ENCODE results near the gene ALMS1. TPM values are rescaled to one million over a fixed set of nuclear protein-coding genes. Genes with fewer than 3 reads are reported as not detected.
"Not testable (repeated sequence)": the region's sequence is repeated elsewhere in the genome, so short reads cannot be mapped to it uniquely, and the experiment has no call there.

Gene ALMS1
- total and polyA plus RNA-seq, 9 donors = 12.8 to 53.4 (median 46.9) TPM

- 96 to 100% (median 100%) methylated on average over 1 of the region's 1 CpG for WGBS, 3 donors
- H3K9me3 ChIP-seq = no peaks in the 10 kb centered on the region
- no peak overlapping the region for H3K27ac ChIP-seq
- H3K4me1 ChIP-seq (ENCODE audit: insufficient read depth) = no peaks in the 10 kb centered on the region
- H3K27me3 ChIP-seq = no peaks in the 10 kb centered on the region
- intact Hi-C loops (cut with DNase I) = no loop called here
- DNase-seq = no peak
- no peaks in the 10 kb centered on the region for H3K36me3 ChIP-seq
- TF ChIP-seq EP300 (IDR thresholded peaks at IDR 0.05) = no peak
- no peak for TF ChIP-seq CTCF (IDR thresholded peaks at IDR 0.05)
- TF ChIP-seq POLR2A (IDR thresholded peaks at IDR 0.05) = no peak
- H3K4me3 ChIP-seq = no peak overlapping the region
Measured at GRCh38 chr2:73528688-73529087, 143.1 kb downstream of the ALMS1 start.

- H3K9me3 ChIP-seq; H3K27ac ChIP-seq; DNase-seq; H3K4me3 ChIP-seq; H3K27me3 ChIP-seq; H3K36me3 ChIP-seq; intact Hi-C loops (cut with DNase I); H3K4me1 ChIP-seq (ENCODE audit: insufficient read depth): not testable (repeated sequence)
- 95 to 99% (median 98%) methylated on average over 4 of the region's 4 CpGs for WGBS, 3 donors
Measured at GRCh38 chr2:73530773-73531172, 145.1 kb downstream of the ALMS1 start.

GRCh38 chr2:73532381-73532780 is 146.7 kb downstream of the ALMS1 start:
- 89 to 100% (median 100%) methylated on average over 1 of the region's 1 CpG for WGBS, 3 donors
- intact Hi-C loops (cut with DNase I) = no loop called here
- DNase-seq = no peak
- no peaks in the 10 kb centered on the region for H3K36me3 ChIP-seq
- peaks cover 2% of the 10 kb centered on the region for H3K4me1 ChIP-seq (ENCODE audit: insufficient read depth)
- H3K27ac ChIP-seq = no peak overlapping the region
- TF ChIP-seq CTCF (IDR thresholded peaks at IDR 0.05) (no peak), EP300 (IDR thresholded peaks at IDR 0.05) (no peak), POLR2A (IDR thresholded peaks at IDR 0.05) (no peak)
- H3K9me3 ChIP-seq = no peaks in the 10 kb centered on the region
- H3K4me3 ChIP-seq = no peak overlapping the region
- no peaks in the 10 kb centered on the region for H3K27me3 ChIP-seq

- TF ChIP-seq CTCF (IDR thresholded peaks at IDR 0.05) = no peak
- TF ChIP-seq POLR2A (IDR thresholded peaks at IDR 0.05) = no peak
- no peak for TF ChIP-seq EP300 (IDR thresholded peaks at IDR 0.05)
- Histone ChIP-seq H3K36me3 (no peaks in the 10 kb centered on the region), H3K9me3 (peaks cover 0 to 4% of the 10 kb centered on the region in 2 donors), H3K4me1 (ENCODE audit: insufficient read depth) (peaks cover 2% of the 10 kb centered on the region), H3K27ac (no peak overlapping the region), H3K4me3 (no peak overlapping the region), H3K27me3 (no peaks in the 10 kb centered on the region)
- intact Hi-C loops (cut with DNase I) = no loop called here
- DNase-seq = no peak
- WGBS, 3 donors = 38 to 57% (median 52%) methylated on average over 6 of the region's 6 CpGs
Measured at GRCh38 chr2:73536133-73536840, 150.7 kb downstream of the ALMS1 start.

GRCh38 chr2:73560875-73561274 is 175.2 kb downstream of the ALMS1 start:
- WGBS, 3 donors = 19 to 42% (median 20%) methylated on average over 5 of the region's 5 CpGs
- not testable (repeated sequence) for H3K36me3 ChIP-seq

More at GRCh38 chr2:73560875-73561274, 175.2 kb downstream of the ALMS1 start:
- intact Hi-C loops (cut with DNase I); DNase-seq; H3K9me3 ChIP-seq; H3K27me3 ChIP-seq; H3K4me3 ChIP-seq; H3K27ac ChIP-seq; H3K4me1 ChIP-seq (ENCODE audit: insufficient read depth): not testable (repeated sequence)

All from ovary (tissue), 9 donors.